SIG-M5 (cell line): ENCODE results near the gene MEGF11.

Experiments
- DNase-seq: peaks from one replicate; lab custom pipeline; 2025; lab: John Stamatoyannopoulos, UW

Gene MEGF11

DNA sequence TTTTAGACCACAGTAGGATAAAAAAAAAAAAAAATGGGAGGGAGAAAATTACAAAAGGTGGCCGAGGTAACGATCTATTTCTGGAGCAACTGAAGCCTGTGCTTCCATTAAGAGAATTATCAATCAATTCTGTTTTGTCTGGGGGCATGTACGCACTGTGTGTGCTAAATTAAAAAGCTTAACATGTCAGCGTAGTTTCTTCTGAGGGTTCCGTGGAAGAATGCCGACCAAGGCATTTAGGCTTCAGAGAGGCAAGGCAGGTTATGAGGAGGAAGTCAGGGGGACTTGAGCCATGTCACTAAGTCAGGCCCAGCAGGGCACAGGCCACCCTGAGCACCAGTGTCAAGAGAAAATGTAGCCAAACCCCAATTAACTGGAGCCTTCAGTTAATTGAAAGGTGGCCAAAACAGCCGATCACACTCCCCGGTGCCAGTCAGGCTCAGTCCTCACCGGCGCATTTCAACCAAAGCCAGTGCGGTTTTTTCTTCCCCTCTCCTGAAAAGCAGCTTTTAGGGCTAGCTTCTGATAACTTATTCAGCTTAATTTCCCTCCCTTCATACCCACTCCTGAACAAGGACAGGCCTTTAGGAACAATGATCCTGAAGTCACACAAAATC, 113.9 kb downstream of the MEGF11 start:
- no peak for DNase-seq

DNA sequence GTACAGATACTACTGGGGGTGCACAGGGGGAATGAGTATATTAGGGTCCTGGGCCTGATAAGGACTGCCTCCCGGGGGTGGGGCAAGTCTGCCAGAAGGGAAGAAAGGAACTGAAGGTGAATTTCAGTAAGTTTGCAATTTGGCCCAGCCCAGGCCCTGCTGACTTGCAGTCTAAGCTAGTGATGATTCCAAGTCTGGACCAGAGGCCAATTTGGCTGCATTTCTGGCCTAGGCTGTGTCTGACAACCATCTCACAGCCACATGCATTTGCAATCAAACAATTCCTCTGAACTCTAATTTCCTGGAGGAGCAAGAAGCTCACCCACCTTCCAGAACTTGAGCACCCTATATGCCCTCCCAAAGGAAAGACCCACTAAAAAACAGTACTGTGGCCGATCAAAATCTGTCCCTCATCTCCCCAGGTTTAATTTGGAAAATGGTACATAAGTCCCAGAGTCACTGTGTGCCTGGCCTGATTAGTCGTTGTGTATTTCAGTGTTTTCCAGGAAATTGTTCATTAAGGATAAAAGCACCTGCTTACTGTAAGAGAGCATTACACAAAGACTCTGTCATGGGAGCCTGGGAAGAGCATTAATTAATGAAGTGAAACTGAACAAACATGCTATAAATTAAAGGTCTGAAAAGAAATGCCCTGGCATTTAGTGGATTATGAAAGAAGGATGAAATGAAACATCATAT, 114.5 kb downstream of the MEGF11 start:
- no peak for DNase-seq

DNA sequence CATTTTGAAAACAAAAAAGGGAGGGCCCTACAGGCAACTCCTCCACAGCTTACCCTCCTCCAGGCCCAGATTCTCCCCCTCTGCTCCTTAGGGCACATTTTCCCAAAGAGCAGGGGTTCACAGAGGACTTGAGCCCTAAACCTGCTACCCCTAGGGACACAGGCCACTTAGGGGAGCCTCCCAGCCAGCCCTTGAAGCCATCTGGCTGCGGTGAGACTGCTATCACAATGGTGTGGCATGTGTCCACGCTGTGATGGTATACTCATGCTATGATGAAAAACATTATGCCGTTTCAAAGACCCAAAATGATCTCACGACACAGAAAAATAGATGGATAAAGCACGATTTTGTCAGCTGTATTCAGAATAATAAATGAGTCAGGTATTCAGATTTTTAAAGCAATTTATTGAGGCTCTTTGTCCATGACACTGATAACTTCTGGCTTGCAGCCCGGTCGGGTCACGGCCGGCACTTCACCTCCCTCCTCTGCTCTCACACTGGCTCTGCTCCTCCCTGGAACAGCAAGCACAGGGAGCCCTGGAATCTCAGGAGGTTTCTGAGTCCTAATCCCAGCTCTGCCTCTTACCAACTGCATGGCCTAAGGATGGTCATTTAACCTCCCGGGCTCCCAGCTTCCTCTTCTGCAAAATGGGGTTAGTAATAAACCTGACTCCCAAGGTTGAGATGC, 115.3 kb downstream of the MEGF11 start:
- no peak for DNase-seq

DNA sequence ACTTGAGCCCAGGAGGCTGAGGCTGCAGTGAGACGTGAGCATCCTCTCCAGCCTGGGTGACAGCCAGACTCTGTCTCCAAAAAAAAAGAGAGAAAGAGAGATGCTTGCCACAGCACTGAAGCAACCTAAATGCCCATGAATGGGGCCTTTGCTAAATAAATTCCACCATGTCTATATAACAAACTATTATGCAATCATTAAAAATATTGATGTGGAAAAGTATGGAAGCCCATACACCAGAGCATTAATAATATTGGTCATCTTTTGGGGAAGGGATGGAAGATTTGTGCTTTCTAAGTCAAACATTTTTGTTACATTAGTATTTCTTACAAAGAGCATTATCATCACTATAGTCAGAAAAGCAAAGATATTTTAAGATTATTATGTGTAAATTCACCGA, 116.6 kb downstream of the MEGF11 start:
- DNase-seq = no peak

DNA sequence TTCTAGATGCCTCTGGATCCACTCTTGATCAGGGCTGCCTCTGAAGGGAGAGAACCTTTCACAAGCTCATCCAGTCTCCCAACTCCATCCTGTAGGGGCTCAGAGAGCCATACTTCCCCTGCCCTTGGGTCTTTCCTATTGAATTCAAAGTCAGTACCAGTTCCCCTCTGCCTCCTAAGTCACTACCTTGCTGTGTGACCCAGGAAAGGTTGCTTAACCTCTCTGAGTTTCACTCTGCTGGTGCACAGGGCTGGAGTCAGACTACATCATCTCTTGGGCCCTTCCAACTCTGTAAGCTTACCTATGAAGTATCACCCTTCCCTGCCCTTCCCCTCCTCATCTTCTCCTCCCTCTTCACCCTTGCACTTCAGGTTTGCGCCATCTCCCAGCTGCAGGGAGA, 117.9 kb downstream of the MEGF11 start:
- no peak for DNase-seq

DNA sequence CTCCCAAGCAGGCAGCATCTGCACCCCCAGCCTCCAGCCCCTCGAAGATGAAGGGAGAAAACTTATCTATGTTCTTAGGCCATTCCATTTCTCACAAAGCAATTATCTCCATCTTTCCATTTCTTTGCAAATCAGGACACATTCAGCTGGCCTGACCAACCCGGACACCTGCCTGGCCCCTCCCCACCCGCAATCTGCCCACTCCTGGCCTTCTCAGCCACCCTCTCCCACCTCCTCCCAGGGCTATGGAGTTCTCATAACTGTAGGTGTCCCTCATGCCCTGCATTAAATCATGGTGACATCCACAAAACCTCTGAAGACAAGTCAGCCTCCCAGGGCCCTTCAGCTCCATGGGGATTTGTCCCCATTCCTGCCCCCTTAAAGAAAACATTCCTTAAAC, 119.3 kb downstream of the MEGF11 start:
- DNase-seq = no peak

DNA sequence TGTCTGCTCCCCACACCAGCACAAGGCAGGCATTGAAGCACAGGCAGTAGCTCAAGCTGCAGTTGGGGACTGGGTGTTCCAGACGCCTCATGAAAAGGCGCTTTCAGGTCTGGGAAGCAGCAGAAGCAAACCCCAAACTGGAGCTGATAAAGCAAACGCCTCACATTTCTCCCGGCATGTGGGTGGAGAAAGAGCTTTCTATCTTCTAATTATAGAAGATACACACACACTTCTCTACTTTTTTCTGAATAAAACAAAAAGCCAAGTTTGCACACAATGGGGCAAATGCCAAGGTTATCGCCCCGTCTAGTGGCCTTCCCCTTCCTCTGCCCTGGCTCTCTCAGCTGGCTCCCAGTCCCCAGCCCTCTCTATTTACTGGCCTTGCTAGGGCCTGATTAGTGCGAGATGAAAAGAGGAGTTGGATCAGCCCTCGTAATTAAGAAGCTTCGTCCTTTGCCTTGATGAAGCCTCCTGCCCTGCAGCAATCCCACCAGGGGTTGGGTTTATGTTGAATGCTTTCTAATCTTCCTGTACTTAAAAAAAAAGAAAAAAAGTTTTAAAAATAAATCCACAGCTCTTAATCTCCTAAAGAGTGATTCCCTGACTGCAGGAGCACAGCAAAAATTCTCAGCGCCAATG, 120.2 kb downstream of the MEGF11 start:
- DNase-seq = no peak

DNA sequence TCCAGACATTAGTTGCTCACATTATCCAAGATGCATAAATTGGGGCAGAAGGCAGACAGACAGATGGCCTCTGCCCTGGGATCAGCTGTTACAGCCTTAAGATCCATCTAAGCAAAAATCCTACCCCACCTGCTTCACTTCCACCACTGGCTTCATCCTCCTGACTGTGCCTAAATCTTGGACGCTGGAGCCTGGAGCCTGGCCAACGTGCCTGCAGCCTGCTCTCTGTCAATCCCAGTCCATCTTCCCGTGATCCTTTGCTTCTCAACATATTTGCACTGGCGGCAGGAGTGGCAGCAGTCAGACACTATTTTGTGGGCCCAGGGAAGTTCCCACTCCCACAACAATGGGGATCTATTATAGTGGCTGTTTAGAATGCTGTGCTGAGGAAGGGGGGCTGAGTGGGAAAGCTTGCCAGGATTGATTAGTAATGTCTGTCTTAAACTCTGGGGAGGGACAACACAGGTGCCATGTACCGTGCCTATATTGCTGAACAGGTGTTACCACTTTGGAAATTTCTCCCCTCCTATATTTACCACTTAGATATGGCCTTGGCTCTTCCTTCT, 121.2 kb downstream of the MEGF11 start:
- no peak for DNase-seq

DNA sequence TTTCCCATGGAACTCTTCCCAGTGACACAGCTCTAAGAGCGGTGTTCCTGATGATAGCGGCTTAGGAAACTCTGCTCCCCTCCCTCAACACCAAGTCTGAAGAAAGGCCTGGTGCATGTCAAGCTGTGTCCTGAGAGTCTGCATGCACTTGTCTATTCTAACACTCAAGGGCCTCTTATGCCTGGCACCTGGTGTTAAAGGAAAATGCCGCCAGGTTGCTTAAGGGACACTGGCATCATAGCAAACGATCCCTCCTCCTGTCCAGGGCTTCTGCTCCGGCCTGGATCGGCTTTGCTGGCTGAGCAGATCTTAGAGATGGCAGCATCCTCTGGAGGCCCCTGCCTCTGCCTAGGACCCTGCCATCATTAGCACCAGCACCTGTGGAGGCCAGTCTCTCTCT, 121.7 kb downstream of the MEGF11 start:
- no peak for DNase-seq

DNA sequence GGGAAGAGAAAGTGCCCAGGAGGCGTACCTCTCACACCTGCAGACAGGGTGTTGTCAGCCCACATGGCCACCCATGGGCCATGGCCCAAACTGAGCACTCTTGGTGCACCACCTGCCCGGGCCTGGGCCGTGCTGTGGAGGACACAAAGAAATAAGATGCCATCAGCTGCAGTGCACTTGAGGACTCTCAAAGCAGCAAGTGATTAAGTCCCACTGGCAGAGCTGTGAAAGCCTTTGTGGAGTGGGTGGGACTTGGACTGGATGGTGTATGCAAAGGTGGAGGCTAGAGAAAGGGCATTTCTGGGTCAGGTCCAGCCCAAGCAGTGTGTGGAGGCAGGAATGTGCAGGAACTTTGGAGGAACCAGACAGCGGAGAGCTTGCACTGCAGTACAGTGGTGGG, 122.3 kb downstream of the MEGF11 start:
- DNase-seq = no peak

DNA sequence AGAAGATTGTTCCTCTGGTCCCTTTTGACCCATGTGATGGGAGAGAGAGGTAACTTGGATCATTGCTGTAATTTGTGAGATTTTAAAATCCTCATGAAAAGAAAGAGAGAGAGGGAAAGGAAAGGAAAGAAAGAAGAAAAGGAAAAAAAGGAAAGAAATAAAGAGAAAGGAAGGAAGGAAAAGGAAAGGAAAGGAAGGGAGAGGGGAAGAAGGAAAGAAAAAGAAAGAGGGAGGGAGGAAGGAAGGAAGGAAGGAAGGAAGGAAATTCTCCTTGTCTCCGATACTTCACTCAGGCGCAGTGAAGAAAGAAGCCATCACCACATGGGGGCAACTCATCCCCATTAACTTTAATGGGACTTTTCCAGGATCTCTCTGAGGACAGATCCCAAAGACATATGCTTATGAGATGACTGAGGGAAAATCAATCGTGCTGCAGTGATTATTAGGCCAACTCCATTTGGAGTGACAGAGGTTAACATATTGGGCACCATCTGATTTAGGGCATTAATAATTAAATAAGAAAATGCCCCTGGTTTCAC, 123.0 kb downstream of the MEGF11 start:
- no peak for DNase-seq

DNA sequence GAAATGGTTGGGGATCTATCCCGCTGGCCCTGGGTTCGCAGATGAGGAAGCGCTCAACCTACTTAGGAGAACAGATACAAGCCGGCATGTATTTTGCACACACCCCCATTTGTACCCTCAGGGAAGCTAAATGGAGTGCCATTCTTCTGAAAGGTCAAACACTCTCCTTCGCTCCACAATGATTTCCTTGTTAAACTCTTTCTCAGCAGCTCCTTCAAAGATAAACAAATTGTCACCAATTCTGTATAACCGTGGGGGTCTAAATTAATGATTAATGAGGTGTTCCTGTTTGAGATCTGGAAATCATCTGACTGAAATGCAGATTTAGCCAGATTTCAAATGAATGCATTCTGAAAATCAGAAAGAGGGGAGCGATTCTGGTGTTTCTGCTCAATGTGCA, 124.0 kb downstream of the MEGF11 start:
- no peak for DNase-seq

DNA sequence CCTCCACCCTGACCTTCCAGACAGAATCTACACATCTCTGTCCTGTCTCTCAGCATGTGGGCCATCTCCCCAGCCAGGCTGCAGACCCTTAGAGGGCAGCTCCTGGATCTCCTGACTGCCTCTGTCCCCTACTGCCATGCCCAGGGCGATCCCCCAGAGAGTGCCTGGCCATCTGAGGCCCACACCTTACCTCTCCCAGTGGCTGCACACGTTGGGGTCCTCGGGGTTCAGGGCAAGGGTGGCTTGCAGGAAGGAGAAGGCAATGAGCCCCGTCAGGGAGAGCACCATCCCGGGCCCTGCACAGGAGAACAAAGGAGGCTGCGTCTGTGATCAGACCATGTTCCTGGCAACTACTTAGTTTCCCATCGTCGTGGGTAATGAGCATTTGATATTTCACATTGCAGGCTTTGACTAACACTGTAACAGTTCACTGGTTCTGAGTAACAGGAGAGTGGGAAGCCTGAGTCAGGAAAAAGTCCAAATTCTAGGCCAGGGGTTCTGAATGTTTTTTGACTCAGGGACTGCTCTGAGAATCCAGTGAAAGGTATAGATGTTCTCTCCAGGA, 125.4 kb downstream of the MEGF11 start:
- DNase-seq = no peak

DNA sequence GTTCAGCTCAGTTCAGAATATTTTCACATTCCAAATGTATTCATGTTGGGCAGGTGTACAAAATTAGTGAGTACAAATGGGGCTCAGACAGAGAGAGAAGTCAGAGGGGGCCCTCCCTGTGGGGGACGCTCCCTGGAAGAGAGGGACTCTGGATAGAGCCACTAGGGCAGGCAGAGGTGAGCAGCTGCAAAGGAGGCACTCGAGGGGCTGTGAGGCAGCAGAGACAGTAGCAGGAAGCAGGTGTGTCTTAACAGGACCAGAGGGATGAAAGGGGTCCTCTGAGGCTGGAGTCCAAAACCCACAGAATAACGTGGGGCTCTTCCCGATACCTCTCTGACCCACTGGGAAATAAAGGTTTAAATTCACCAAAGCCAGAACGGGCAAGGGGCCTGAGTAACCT, 127.1 kb downstream of the MEGF11 start:
- DNase-seq = no peak

DNA sequence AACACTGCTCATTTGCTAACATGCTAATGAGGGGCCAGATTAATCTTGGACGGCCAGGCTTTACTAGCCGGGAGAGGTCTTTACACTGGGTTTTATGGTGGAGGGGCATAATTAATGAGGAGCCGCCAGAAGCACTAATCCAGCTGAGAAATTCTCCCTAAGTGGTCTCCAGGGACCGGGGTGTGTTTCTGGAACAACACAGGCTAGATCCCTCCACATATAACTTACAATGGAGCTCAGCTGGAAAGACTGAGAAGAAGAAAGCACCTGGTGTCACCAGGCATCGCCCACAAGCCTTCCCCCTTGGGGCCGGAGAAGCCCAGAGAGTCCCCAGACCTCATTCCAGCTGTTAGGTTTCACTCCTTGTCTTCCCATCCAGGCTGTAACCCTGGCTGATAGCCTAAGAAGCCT, 127.5 kb downstream of the MEGF11 start:
- no peak for DNase-seq

DNA sequence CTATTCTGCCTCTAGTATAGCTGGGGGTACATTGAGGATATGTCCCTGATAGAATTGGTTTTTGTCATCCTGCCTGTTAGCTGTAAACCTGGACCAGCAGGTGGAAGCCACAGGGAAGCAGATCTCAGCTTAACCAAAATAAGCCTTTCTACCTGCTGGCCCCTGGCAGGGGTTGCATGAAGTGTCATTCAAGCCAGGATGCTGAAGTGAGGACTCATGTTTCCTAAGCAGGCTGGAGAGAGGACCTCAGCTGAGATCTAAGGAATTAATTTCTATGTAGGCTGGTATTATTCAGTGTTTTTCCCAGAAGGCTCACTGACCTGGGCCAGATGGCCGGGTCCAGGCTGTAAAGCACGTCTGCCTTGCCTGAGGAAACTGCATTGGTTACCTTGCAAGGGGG, 128.9 kb downstream of the MEGF11 start:
- no peak for DNase-seq

DNA sequence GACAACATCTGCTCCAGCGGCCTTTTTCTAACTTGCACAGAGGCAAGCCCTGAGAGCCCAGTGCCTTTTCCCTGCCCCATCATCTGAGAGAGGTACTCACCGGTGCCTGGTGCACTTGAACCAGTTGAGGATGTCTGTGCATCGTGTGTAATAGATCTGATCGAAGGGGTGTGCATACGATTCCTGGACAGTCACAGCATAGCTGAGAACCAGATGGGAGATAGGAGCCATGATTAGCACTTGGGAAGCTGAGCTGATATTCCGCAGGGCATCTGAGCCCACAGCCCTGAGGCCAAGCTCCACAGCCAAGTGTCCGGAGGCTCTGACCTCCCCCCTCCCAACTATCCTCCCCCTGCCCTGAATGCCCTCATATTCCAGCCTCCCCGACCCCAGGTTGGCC, 129.8 kb downstream of the MEGF11 start:
- no peak for DNase-seq

DNA sequence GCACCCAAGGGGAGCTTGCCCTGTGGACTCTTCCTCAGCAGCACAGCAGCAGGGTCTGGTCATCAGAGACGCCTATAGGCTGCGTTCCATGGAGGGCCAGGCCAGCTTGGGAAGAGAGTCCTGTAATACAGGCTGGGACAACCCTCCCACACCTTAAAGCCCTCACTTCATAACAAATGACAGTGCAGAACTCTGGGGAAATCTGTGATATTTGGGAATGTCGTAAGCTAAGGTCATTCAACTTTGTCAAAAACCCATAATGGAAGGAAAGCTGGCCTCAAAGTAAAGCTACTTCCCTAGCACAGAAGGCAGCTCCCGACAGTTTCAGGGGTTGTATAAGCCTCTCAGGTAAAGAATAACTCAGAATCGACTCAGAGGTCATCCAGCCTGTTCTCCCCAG, 133.1 kb downstream of the MEGF11 start:
- no peak for DNase-seq

DNA sequence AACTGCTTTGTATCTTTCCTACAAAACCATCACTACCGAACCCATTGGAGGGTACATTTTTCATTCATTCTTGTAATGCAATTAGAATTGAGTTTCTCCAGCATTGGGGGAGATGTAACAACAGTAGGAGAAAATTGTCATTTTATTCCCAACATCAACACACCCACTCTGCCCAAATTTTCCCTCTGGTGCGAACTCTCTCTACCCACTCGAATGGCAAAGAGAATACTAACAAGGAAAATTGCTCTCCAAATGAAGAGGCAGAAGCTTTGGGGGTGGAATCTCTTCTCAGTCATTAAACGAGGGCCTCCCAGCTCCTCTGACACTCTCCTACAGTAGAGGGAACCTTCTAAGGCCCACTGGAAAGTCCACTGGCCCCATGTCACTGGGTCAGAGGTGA, 135.7 kb downstream of the MEGF11 start:
- no peak for DNase-seq

DNA sequence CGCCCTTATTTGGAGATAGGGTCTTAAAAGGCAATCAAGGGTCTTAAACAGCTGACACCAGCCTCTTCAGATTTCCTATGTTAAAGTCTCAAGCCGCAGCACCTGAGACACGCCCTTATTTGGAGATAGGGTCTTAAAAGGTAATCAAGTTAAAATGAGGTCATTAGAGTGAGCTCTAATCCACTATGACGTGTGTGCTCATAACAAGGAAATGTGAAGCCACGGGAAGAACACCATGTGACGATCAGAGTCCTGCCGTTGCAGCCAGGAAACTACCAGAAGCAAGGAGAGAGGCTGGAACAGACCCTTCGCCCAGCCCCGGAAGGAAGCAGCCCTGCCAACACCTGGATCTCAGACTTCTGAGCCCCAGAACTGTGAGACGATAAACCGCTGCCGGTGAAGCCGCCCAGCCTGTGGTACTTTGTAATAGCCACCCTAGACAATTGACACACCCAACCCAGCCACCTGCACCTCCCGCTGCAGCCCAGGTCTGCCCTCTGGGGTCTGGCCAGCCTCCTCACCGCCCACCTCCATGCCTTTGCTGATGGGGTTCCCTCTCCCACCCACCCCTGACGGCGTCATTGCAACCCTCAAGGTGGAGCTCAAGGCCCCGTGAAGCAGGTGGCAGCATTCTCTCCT, 137.9 kb downstream of the MEGF11 start:
- DNase-seq = no peak

DNA sequence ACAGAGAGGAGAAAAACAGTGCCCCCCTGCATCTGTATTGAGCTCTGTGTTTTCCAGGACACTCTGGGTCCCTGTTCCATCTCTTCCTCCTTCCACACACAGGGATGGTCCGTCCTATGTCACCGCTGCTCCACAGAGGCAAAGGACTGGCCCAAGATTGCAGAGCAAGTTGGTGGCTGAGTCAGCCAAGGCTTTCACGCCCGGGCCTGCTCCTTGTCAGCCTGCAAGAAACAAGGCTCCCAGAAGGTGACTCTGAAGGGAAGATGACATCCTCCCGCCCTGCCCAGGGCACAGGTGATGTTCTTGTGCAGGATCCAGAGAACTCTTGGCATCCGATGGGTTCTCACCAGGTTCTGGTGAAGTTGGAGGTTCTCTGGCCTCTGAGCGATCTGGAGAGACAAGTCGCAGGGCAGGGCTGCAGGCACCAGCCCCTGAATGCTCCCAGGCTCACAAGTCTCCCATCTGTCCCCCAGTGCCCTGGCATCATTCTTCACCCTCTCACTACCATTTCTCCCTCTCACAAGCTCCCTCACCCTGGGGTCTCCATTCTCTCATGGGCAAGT, 138.6 kb downstream of the MEGF11 start:
- DNase-seq = no peak
